Superior temporal gyrus (tissue), 1 donor: ENCODE results near the gene TMEM82.
A peak's percentile ranks its signal among the peaks of the same experiment; 100 is the strongest.

Source experiments
- DNase-seq: peaks from one replicate; pipeline ENCODE4 v3.0.0-alpha.2; 2016; ENCODE audit errors: extremely low spot score

Gene TMEM82

DNA sequence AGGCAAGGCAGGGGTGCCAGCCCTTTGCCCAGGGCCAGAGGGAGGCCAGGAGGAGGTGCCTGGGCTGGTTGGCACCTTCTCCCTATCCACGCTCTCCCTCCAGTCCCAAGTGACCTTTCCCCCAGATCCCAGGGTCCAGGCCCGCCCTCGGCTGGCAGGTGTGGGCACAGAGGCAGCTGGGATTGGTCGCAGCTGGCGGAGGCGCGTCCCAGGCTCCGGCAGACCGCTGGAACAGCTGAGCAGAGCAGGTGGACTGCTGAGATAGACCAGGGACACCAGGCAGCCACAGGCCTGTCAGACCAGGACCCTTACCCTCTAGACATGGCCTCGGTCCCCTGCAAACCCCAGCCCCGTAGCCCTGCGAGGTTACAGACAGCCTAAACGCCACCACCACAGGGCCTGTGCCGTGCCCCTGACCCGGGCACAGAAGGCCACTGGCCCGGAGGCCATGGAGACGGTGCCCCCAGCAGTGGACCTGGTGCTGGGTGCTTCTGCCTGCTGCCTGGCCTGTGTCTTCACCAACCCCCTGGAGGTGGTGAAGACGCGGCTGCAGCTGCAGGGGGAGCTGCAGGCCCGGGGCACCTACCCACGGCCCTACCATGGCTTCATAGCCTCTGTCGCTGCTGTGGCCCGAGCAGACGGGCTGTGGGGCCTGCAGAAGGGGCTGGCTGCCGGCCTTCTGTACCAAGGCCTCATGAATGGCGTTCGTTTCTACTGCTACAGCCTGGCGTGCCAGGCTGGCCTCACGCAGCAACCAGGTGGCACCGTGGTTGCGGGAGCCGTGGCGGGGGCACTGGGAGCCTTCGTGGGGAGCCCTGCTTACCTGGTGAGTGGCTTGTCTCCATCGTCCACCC lies 6.0 kb upstream of the TMEM82 start, which contains the start of gene SLC25A34:
Gene SLC25A34 (plus strand): TSS at position 221 of the 854 bp plus-strand sequence. CDS start 228 bp downstream, at position 449.
- no peak for DNase-seq

GRCh38 chr1:15736892-15737261 lies 5.4 kb upstream of the TMEM82 start:
- no peak for DNase-seq

GRCh38 chr1:15737324-15738319 lies 4.7 kb upstream of the TMEM82 start:
- no peak for DNase-seq

GRCh38 chr1:15738416-15739113 lies 3.7 kb upstream of the TMEM82 start:
- no peak for DNase-seq

GRCh38 chr1:15739259-15739658 lies 3.0 kb upstream of the TMEM82 start:
- no peak for DNase-seq

DNA sequence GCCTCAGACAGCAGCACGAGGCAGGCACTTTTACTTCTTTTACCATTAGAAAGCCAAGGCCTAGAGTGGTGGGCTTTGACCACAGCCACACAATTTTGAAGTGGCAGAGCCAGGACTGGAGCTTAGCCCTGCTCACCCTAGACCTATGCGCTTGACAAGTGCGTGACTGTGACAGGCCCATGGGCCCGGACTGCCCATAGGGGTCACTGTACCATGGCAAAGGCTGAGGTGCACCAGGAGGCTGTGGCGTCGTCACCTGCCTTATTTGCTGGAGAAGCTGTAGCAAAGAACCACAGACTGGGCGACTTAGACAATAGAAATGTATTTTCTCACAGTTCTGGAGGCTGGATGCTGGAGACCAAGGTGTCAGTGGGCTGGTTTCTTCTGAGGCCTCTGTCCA lies 2.6 kb upstream of the TMEM82 start:
- no peak for DNase-seq

GRCh38 chr1:15740924-15741850 lies 1.1 kb upstream of the TMEM82 start:
- peak; percentile 68 for DNase-seq

DNA sequence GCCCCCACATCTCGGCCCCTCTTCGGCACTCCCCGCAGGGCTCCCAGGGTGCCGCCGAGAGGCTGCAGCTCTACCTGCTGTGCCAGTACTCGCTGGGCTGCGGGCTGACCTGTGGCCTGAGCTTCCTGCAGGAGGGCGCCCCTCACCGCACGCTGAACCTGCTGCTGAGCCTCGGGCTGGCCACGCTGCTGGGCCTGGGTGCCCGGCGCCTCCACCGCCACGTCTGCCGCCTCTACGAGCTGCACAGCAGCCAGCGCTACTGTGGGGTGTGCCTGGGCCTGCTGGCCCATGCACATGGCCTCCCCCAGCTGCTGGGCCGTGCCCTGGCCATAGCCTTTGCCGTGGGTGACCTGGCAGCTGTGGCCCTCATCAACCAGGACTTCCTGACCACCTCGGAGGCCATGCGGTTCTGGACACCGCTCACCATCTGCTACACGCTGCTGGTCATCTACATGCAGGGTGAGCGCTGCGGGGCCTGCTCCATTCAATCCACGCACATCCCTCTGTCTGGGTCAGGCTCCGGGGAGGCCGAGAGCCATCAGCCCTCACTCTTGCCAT lies 1.9 kb downstream of the TMEM82 start:
- DNase-seq = no peak

DNA sequence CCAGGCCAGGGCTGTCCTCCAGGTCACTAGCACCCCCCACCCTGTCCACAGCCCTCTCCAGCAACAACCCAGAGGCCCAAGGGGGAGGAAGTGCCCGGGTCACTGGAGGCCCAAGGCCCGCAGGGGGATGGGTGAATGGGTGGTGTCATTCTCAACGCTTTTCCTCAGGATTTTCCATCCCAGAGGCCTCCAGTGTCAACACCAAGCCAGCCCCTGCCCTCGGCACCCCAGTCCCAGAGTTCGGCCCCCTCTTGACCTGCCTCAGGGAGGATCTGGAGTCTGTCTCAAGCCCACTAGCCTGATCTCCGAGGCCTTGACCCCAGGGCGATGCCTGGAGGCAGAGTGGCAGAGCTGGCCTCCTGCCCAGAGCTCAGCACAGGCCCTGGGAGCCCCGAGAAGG lies 5.1 kb downstream of the TMEM82 start:
- no peak for DNase-seq

GRCh38 chr1:15748264-15748663 lies 6.0 kb downstream of the TMEM82 start:
- DNase-seq = no peak

DNA sequence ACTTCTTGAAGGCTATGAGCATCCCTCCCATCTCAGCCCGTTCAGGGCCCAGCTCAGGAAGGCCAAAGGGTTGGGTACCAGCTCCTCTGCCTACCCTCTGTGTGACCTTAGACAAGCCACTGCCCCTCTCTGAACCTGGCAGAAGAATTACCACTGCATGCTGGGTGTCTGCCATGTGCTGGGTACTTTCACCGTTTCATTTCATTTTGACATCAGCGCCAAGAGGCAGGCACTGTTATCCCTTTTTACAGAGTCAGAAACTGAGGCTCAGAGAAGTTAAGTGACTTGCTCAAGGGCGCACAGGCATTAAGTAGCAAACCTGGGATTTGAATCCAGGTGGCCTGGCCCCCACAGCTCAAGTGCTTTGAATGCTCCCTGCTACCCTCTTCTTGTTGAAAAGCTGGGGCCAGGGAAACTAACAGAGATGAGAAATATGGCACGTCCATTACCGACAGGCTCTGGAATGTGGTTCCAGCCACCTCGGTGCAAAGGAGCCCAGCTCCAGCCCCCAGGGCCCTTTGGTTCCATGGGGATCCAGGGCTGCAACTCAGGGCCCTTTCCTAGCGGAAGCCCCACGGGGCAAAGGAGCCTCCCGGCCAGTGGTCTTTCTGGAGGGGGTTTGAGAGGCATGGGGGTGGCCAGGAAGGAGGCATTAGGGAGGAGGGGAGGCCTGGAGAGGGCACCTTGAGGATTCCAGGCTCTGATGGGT lies 6.5 kb downstream of the TMEM82 start:
- no peak for DNase-seq

DNA sequence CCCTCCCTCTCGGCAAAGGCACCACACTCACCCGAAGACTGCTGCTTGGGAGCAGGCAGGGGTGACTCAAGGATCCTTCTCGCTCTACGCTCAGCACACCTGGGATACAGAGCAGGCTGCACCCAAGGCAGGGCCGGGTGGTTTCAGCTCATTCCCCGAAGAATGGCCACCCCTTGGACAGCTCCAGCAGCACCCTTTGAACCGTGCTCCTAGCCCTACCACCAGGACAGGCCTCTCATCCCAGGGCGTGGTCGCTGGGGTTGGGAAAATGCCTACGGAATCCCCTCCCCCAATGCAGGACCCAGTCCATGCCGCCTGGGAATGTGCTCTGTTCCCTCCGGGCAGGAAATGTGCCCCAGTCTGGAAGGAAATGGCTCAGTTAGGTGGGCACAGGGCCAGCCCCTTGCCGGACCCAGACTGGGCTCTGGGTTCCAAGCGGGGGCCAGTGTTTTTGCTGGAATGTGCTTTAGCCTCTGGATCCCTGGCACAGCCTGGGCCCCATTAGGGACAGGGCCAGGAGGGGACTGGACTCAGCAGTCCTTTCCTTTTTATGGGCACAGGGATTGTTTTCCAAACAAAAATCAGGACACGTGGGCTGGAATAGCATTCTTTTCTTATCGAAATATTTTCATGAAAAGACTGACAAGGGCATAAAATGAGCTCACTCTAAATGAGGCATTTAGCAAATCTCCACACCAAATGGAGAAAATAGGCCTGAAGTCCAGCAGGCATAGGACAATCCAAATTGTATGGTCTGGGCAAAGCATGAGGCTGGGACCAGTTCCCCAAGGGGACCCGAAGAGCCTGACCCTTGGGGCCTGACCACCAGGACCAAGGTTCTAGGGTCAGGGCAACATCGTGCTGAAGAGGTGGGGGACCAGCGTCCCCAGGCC lies 7.3 kb downstream of the TMEM82 start:
- DNase-seq = no peak

DNA sequence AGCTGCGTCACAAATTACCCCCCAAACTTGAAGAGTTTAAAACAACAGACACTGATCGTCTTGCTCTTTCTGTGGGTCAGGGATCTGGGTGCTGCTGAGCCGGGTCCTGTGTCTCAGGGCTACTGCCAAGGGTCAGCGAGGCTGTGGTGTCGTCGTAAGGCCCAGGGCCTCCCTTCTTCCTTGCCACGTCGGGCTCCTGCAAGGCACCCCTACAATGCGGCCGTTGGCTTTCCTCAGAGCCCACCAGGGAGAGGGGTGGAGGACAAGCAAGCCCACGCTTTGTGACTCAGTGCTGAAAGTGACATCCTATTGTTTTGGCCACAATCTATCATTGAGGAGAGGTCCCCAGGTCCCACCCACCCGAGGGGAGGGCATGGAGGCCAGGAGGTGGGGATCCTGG lies 8.6 kb downstream of the TMEM82 start:
- no peak for DNase-seq

GRCh38 chr1:15751717-15752116 lies 9.4 kb downstream of the TMEM82 start:
- no peak for DNase-seq

- DNase-seq = no peak
Measured at GRCh38 chr1:15753776-15754175, 11.5 kb downstream of the TMEM82 start.

DNA sequence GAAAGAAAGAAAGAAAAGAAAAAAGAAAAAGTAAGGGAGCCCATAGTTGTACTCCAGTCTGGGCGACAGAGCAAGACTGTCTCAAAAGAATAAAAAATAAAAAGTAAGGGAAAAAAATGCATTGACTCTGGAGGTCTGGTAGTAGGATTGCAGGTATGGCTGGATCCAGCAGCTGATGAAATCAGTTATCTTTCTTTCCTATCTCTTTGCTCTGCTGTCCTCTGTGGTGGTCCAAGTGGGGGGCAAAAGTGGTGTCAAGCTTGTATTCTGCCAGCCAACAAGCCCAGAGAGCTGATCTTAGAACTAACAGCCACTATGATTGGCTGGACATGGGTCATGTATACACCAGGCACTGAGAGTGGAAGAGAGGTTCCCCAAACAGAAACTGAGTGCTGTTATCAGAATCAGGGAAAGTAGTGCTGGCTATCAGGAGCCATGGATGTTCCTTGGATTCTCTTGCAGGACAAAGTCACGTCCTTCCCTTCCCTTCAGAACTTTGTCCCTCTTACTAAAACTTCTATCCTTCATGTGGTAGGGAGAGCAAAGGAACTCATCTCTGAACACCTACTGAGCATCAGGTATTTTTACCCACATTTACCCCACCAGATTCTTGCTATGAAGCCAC lies 12.8 kb downstream of the TMEM82 start:
- no peak for DNase-seq

- no peak for DNase-seq
Measured at GRCh38 chr1:15755646-15756040, 13.3 kb downstream of the TMEM82 start.
